WTC11 (cell line): ENCODE data around the gene PATE2. TPM values are rescaled to one million over a fixed set of nuclear protein-coding genes. Genes with fewer than 3 reads are reported as not detected.
A peak's percentile ranks its signal among the peaks of the same experiment; 100 is the strongest.

ENCODE experiments used
- ATAC-seq: fragments of 200-7000 bp; cut with Tn5 transposase; 2 replicates; pipeline ENCODE4 v1.10.0; 2021; ENCODE audit warnings: mild to moderate bottlenecking, moderate library complexity
- CTCF ChIA-PET: fragments of 300-600 bp; sonication (Branson Sonifier 250); formaldehyde crosslinking; loops from one replicate; lab custom pipeline; 2021; ENCODE audit warnings: antibody characterized with exemption; lab: Charles Lee
- POLR2A ChIA-PET: fragments of 350-600 bp; sonication (Branson Sonifier 250); formaldehyde crosslinking; loops from one replicate; lab custom pipeline; 2021; ENCODE audit warnings: antibody characterized with exemption; lab: Charles Lee
- DNase-seq: peaks from one replicate; pipeline ENCODE4 v3.0.0; 2021; ENCODE audit warnings: low spot score
- H3K27ac Mint-ChIP-seq: 2 replicates; pipeline ENCODE4 v1.8.0; 2021; ENCODE audit warnings: mixed read lengths
- H3K27me3 Mint-ChIP-seq: 2 replicates; pipeline ENCODE4 v1.8.0; 2021; ENCODE audit warnings: low read depth, mild to moderate bottlenecking, moderate library complexity, mixed read lengths
- H3K36me3 Mint-ChIP-seq: 2 replicates; pipeline ENCODE4 v1.8.0; 2021; ENCODE audit warnings: mixed read lengths
- H3K4me1 Mint-ChIP-seq: 2 replicates; pipeline ENCODE4 v1.8.0; 2022; ENCODE audit warnings: mixed read lengths
- H3K4me3 Mint-ChIP-seq: 2 replicates; pipeline ENCODE4 v1.8.0; 2021; ENCODE audit warnings: mild to moderate bottlenecking, moderate library complexity, mixed read lengths
- H3K9me3 Mint-ChIP-seq: 2 replicates; pipeline ENCODE4 v1.8.0; 2021; ENCODE audit warnings: mixed read lengths
- ATF1 ChIP-seq: sonication (generic); formaldehyde crosslinking; IDR thresholded peaks from 2 replicates; pipeline ENCODE4 v1.8.1; 2023; ENCODE audit warnings: mild to moderate bottlenecking, moderate library complexity, missing genetic modification reagents
- CTCF ChIP-seq: fragments of 200-600 bp; IDR thresholded peaks from 2 replicates; pipeline ENCODE4 v1.8.0; 2022; ENCODE audit warnings: antibody characterized with exemption
- FOXP4 ChIP-seq: sonication (generic); formaldehyde crosslinking; IDR thresholded peaks from 2 replicates; pipeline ENCODE4 v1.8.0; 2022; ENCODE audit warnings: mild to moderate bottlenecking, missing genetic modification reagents
- GABPB1 ChIP-seq: sonication (generic); formaldehyde crosslinking; IDR thresholded peaks from 2 replicates; pipeline ENCODE4 v1.8.1; 2023; ENCODE audit warnings: mild to moderate bottlenecking, missing genetic modification reagents
- JAZF1 ChIP-seq: fragments of 250-450 bp; sonication (Bioruptor Pico); IDR thresholded peaks from 2 replicates; pipeline ENCODE4 v1.9.0; 2021; ENCODE audit warnings: moderate library complexity, mild to moderate bottlenecking, inconsistent platforms
- KAT7 ChIP-seq: sonication (generic); formaldehyde crosslinking; IDR thresholded peaks from 2 replicates; pipeline ENCODE4 v1.8.1; 2023; ENCODE audit warnings: missing genetic modification reagents, mild to moderate bottlenecking, borderline replicate concordance
- NFYB ChIP-seq: sonication (generic); formaldehyde crosslinking; conservative IDR thresholded peaks from 2 replicates; pipeline ENCODE4 v1.8.0; 2022; ENCODE audit warnings: low read depth, missing genetic modification reagents
- NR1H2 ChIP-seq: sonication (generic); formaldehyde crosslinking; IDR thresholded peaks from 2 replicates; pipeline ENCODE4 v1.9.0; 2021; ENCODE audit warnings: mild to moderate bottlenecking, moderate library complexity, missing genetic modification reagents
- NR3C1 ChIP-seq: sonication (generic); formaldehyde crosslinking; conservative IDR thresholded peaks from 2 replicates; pipeline ENCODE4 v1.8.1; 2023; ENCODE audit warnings: low read depth, mild to moderate bottlenecking, missing genetic modification reagents
- PRDM15 ChIP-seq: sonication (generic); formaldehyde crosslinking; IDR thresholded peaks from 2 replicates; pipeline ENCODE4 v1.8.0; 2022; ENCODE audit warnings: missing genetic modification reagents
- PREB ChIP-seq: sonication (generic); formaldehyde crosslinking; IDR thresholded peaks from 2 replicates; pipeline ENCODE4 v1.8.1; 2022; ENCODE audit warnings: mild to moderate bottlenecking, missing genetic modification reagents, moderate library complexity, borderline replicate concordance
- SOX15 ChIP-seq: fragments of 250-450 bp; sonication (Bioruptor Pico); IDR thresholded peaks from 2 replicates; pipeline ENCODE4 v1.9.0; 2021; ENCODE audit warnings: mild to moderate bottlenecking
- TEAD1 ChIP-seq: sonication (generic); formaldehyde crosslinking; IDR thresholded peaks from 2 replicates; pipeline ENCODE4 v1.8.0; 2022; ENCODE audit warnings: mild to moderate bottlenecking, missing genetic modification reagents
- TEAD4 ChIP-seq: sonication (generic); formaldehyde crosslinking; IDR thresholded peaks from 2 replicates; pipeline ENCODE4 v1.8.0; 2022; ENCODE audit warnings: mild to moderate bottlenecking, missing genetic modification reagents
- ZNF121 ChIP-seq: sonication (generic); formaldehyde crosslinking; IDR thresholded peaks from 2 replicates; pipeline ENCODE4 v1.8.0; 2023; ENCODE audit warnings: missing genetic modification reagents
- ZNF219 ChIP-seq: sonication (generic); formaldehyde crosslinking; IDR thresholded peaks from 2 replicates; pipeline ENCODE4 v1.8.0; 2023; ENCODE audit warnings: missing genetic modification reagents, mild to moderate bottlenecking, borderline replicate concordance
- ZNF317 ChIP-seq: sonication (generic); formaldehyde crosslinking; IDR thresholded peaks from 2 replicates; pipeline ENCODE4 v1.8.1; 2023; ENCODE audit warnings: low read depth, mild to moderate bottlenecking, moderate library complexity, missing genetic modification reagents, borderline replicate concordance
- ZNF416 ChIP-seq: fragments of 250-450 bp; sonication (Bioruptor Pico); IDR thresholded peaks from 2 replicates; pipeline ENCODE4 v1.9.0; 2021; ENCODE audit warnings: mild to moderate bottlenecking, inconsistent platforms
- total RNA-seq: library from RNA; stranded (reverse); gene quantifications from 3 replicates; pipeline ENCODE4 v1.2.3, GENCODE V29; 2021
- TF ChIP-seq, protein P1 (sequence below): fragments of 250-450 bp; sonication (Bioruptor Pico); IDR thresholded peaks from 2 replicates; pipeline ENCODE4 v1.9.0; 2021; ENCODE audit warnings: mild to moderate bottlenecking, borderline replicate concordance
- TF ChIP-seq, protein P2 (sequence below): sonication (generic); formaldehyde crosslinking; IDR thresholded peaks from 2 replicates; pipeline ENCODE4 v1.8.1; 2022; ENCODE audit warnings: missing genetic modification reagents, borderline replicate concordance
- TF ChIP-seq, protein P3 (sequence below): sonication (generic); formaldehyde crosslinking; IDR thresholded peaks from 2 replicates; pipeline ENCODE4 v1.8.1; 2022; ENCODE audit warnings: mild to moderate bottlenecking, moderate library complexity, missing genetic modification reagents

Gene PATE2
- total RNA-seq, 1 experiment from 2014 or later = not detected

DNA sequence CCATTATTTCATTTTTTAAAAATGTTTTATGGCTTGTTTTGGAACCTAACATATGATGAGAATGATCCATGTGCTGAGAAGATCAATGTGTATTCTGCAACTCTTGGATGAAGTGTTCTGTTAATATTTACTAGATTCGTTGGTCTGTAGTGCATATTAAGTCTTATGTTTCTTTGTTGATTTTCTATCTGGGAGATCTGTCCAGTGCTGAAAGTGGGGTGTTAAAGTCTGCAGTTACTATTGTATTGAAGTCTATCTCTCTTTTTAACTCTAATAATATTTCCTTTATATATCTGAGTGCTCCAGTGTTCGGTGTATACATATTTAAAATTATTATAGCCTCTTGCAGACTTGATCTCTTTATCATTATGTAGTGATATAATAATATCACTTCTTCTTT, 21.2 kb upstream of the PATE2 start:
- Mint-ChIP-seq H3K4me3 (no peak overlapping the region), H3K9me3 (peaks cover 95% of the 10 kb centered on the region), H3K27me3 (peaks cover 4% of the 10 kb centered on the region; the same call in 1 of the 2 replicates), H3K27ac (no peak overlapping the region), H3K36me3 (peaks cover 45% of the 10 kb centered on the region), H3K4me1 (peaks cover 14% of the 10 kb centered on the region)
- TF ChIP-seq ZNF219 (CRISPR knock-in tag) = no peak
- no peak for TF ChIP-seq PRDM15 (CRISPR knock-in tag)
- TF ChIP-seq ZNF416 = no peak
- TF ChIP-seq ZNF317 (CRISPR knock-in tag) = no peak
- TF ChIP-seq TEAD4 = no peak
- TF ChIP-seq CTCF = no peak
- TF ChIP-seq ZNF121 (CRISPR knock-in tag) = no peak
- no peak for TF ChIP-seq NR1H2
- TF ChIP-seq, protein P1, sequence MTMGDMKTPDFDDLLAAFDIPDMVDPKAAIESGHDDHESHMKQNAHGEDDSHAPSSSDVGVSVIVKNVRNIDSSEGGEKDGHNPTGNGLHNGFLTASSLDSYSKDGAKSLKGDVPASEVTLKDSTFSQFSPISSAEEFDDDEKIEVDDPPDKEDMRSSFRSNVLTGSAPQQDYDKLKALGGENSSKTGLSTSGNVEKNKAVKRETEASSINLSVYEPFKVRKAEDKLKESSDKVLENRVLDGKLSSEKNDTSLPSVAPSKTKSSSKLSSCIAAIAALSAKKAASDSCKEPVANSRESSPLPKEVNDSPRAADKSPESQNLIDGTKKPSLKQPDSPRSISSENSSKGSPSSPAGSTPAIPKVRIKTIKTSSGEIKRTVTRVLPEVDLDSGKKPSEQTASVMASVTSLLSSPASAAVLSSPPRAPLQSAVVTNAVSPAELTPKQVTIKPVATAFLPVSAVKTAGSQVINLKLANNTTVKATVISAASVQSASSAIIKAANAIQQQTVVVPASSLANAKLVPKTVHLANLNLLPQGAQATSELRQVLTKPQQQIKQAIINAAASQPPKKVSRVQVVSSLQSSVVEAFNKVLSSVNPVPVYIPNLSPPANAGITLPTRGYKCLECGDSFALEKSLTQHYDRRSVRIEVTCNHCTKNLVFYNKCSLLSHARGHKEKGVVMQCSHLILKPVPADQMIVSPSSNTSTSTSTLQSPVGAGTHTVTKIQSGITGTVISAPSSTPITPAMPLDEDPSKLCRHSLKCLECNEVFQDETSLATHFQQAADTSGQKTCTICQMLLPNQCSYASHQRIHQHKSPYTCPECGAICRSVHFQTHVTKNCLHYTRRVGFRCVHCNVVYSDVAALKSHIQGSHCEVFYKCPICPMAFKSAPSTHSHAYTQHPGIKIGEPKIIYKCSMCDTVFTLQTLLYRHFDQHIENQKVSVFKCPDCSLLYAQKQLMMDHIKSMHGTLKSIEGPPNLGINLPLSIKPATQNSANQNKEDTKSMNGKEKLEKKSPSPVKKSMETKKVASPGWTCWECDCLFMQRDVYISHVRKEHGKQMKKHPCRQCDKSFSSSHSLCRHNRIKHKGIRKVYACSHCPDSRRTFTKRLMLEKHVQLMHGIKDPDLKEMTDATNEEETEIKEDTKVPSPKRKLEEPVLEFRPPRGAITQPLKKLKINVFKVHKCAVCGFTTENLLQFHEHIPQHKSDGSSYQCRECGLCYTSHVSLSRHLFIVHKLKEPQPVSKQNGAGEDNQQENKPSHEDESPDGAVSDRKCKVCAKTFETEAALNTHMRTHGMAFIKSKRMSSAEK (CRISPR knock-in tag) = no peak
- no peak for TF ChIP-seq JAZF1 (CRISPR knock-in tag)
- TF ChIP-seq, protein P2, sequence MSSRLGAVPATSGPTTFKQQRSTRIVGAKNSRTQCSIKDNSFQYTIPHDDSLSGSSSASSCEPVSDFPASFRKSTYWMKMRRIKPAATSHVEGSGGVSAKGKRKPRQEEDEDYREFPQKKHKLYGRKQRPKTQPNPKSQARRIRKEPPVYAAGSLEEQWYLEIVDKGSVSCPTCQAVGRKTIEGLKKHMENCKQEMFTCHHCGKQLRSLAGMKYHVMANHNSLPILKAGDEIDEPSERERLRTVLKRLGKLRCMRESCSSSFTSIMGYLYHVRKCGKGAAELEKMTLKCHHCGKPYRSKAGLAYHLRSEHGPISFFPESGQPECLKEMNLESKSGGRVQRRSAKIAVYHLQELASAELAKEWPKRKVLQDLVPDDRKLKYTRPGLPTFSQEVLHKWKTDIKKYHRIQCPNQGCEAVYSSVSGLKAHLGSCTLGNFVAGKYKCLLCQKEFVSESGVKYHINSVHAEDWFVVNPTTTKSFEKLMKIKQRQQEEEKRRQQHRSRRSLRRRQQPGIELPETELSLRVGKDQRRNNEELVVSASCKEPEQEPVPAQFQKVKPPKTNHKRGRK (CRISPR knock-in tag) = no peak
- ATAC-seq (no peak), DNase-seq (no peak)
- ChIA-PET POLR2A (no interaction called here), CTCF (no interaction called here)

DNA sequence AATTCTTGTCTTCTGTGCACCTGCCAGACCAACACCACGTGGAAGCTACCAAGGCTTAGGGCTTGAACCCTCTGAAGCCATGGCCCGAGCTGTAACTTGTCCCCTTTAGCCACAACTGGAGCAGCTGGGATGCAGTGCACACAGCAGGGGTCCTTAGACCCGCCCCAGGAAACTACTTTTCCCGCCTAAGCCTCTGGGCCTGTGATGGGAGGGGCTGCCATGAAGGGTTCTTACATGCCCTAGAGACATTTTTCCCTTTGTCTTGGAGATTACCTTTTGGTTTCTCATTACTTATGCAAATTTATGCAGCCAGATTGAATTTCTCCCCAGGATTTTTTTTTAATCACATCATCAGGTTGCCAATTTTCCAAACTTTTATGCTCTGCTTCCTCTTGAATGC, 19.0 kb upstream of the PATE2 start:
- ChIA-PET POLR2A (no interaction called here), CTCF (no interaction called here)
- H3K36me3 Mint-ChIP-seq = peaks cover 41% of the 10 kb centered on the region
- DNase-seq = peak; percentile 55
- H3K27ac Mint-ChIP-seq = no peak overlapping the region
- ATAC-seq = peak; percentile 82
- peaks cover 4% of the 10 kb centered on the region; the same call in 1 of the 2 replicates for H3K27me3 Mint-ChIP-seq
- peaks cover 14% of the 10 kb centered on the region for H3K4me1 Mint-ChIP-seq
- no peak overlapping the region for H3K4me3 Mint-ChIP-seq
- H3K9me3 Mint-ChIP-seq = peaks cover 99% of the 10 kb centered on the region
- TF ChIP-seq SOX15 (CRISPR knock-in tag) = no peak
- TF ChIP-seq GABPB1 = no peak
- TF ChIP-seq FOXP4 (CRISPR knock-in tag) = no peak
- TF ChIP-seq JAZF1 (CRISPR knock-in tag) = no peak
- TF ChIP-seq TEAD1 (CRISPR knock-in tag) = no peak
- TF ChIP-seq NFYB (CRISPR knock-in tag) = no peak
- TF ChIP-seq, protein P3, sequence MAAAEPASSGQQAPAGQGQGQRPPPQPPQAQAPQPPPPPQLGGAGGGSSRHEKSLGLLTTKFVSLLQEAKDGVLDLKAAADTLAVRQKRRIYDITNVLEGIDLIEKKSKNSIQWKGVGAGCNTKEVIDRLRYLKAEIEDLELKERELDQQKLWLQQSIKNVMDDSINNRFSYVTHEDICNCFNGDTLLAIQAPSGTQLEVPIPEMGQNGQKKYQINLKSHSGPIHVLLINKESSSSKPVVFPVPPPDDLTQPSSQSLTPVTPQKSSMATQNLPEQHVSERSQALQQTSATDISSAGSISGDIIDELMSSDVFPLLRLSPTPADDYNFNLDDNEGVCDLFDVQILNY (CRISPR knock-in tag) = no peak
- no peak for TF ChIP-seq ATF1 (CRISPR knock-in tag)
- no peak for TF ChIP-seq PREB
- TF ChIP-seq KAT7 (CRISPR knock-in tag) = no peak
- TF ChIP-seq NR3C1 (CRISPR knock-in tag) = no peak
